GM12801 (cell line): Measurements from ENCODE around the gene MTM1.

ENCODE experiments used
- CTCF ChIP-seq: IDR thresholded peaks from one replicate; pipeline ENCODE4 v1.5.1; 2011; ENCODE audit warnings: control low read depth; ENCODE audit not compliant: insufficient read length; ENCODE audit errors: extremely low read depth

The MTM1 gene

GRCh38 chrX:150719621-150720020, 151.2 kb downstream of the MTM1 start:
- no peak for TF ChIP-seq CTCF
